NCI-H526 (cell line): Measurements from ENCODE around the gene SERGEF.

Experiments used
- DNase-seq, 2 experiments: peaks; one replicate each; lab custom pipeline; 2025; lab: John Stamatoyannopoulos, UW

SERGEF gene

DNA sequence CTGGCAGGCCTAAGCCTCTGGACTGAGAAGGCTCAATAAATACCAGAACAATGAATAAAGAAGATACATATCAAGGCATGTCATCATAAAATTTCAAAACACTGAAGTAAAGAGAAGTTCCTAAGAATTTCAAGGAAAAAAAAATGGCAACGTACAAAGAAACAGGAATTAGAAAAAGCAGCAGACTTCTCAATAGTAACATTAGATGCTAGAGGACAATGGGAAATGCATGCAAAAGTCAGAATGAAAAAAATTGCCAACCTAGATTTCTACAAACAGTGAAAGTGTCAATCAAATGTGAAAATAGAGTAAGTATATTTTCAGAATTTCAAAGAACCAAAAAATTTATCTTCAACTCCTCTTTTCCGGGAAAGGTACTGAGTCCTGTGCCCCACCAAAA lies 153.3 kb downstream of the SERGEF start:
- no peak for DNase-seq

DNA sequence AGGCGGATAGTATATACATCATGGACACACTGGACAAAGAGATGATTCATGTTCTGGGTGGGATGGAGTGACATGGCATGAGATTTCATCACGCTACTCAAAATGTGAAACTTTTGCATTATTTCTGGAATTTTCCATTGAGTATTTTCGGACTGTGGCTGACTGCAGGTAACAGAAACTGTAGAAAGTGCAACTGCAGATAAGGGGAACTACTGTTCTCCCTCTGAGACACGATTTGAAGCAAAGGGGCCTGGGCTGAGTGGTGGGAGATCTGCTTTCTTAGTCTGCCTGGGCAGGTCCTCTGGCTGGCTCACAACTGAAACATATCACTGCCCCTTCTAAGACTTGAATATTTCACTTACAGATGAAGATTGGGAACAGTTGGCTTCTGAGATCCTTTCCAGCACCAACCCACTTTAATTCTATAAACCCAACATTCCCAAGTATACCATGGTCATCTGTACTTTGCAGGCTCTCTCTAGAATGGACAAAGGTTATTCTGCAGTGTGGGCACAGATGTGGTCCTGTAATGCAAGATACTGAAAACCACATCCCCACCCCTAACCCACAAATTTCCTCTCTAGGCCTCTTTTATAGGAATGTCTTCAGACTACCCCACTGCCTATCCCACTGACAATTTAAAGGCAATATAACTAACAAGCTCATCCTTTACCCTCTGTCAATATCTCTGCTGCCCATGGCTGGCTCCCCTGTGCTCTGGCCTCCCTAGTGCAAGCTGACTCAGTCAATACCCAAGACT lies 157.1 kb downstream of the SERGEF start:
- DNase-seq, result no peak

DNA sequence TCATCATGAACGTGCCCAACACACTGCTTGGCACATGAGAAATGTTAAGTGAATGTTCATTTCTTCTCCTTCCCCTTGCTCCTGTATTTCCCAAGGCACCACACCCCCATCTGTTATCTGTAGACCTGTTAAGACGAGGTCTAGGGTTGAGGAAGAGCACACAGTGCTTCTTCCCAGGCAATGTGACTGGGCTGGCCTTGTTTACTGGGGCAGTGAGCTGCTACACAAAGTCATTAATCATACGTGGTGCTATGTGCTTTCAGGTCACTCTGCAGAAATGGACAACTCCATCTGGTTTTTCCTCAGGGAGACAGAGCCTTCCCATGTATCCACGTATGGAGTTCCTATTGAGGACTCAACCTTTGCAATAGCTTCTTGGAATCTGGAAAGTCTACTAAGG lies 159.6 kb downstream of the SERGEF start:
- DNase-seq, result no peak

DNA sequence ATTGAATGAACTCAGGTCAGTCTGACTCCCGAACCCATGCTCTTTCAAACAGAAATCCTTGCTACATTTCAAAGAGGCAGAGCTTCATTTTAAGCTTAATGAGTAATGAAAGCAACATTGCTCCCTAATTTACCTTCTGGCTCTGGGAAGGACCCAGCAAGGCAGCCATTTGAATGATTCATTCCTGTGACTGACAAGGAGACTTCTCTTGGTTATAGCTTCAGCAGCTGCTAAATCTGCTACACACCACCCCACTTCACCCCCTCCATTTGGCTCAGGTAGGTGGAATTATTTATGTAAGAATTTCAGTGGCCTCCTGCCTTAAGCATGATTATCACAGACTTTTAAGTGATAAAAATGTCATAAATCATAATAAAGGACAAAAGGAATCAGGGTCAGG lies 160.6 kb downstream of the SERGEF start:
- DNase-seq, result no peak

DNA sequence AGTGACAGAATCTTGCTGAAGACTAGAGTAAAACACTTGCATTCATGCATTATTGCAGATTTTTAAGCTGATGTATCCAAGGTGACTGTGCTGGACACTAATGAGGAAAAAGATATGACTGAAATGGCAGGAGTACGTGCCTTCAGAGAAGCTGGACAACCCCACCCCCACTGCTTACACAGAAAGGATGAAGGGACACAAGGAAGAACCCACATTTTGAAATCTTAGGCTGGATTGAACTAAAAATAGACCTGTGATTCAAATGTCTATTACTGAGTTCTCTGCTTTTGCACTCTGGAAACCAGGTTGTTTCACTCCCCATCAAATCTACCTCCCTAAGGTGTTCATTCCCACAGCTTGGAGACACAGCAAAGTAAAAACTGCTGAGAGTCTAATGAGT lies 161.2 kb downstream of the SERGEF start:
- no peak for DNase-seq

DNA sequence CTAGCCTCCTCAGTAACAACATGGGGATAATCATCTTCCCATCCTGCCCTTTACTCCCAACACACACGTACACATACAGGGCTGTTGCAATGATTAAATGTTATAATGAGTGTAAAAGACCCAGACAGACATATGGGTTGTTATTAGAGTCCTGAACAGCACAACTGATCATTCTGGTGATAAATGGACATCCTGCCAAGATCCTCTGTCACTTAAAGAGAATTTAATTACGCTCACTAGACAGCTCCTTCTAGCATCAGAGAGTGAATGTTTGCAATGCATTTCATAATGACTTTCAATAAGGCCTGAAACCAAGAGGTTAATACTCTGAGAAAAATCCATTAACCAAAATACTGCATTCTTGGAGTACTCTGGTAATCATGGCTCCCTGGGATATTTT lies 162.5 kb downstream of the SERGEF start:
- no peak for DNase-seq

DNA sequence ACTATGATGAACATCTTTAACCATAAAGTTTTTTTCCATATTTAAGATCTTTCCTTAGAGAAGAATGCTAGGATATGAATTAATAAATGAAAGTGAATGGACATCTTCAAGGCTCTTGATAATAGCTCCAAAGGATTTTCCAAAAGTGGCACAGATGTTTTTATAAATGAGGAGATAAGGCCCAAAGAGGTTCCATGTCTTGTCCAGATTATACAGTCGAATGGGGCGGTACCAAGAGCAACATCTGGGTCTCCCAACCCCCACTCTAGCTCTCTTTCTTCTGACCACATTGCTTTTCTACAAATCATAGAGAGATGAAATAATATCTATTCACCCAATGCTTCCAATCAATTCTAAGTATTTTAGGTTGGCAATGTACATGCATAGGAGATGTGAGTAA lies 164.1 kb downstream of the SERGEF start:
- no peak for DNase-seq

DNA sequence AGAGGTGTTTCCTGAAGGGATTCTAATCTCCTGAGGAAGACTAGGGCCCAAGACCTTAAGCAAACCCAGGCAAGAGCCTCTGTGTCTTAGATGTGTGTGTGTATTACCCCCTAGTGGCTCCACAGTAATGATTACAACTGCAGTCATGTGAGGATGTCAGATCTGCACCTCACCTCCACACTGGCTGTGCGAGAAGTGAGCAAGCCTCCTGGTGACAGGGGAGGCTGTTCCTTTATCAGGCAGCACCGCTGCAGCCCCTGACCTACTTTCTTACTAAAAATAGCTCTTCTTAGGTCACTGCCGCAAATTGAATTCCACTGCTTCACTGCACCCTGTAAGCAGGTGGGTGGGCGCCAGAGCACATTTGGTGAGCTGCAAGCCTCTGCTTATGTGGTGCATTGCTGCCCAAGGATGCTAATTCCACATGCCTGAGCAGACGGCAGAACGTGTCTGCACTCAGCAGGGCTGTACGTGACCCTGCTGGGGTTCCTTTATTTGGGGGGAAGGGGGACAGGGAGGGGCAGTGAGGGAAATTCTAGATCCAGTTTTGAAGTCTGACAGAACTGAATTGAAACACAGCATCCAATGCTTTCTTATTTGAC lies 165.9 kb downstream of the SERGEF start:
- peak in 1 of 2 experiments; percentile 20 for DNase-seq

DNA sequence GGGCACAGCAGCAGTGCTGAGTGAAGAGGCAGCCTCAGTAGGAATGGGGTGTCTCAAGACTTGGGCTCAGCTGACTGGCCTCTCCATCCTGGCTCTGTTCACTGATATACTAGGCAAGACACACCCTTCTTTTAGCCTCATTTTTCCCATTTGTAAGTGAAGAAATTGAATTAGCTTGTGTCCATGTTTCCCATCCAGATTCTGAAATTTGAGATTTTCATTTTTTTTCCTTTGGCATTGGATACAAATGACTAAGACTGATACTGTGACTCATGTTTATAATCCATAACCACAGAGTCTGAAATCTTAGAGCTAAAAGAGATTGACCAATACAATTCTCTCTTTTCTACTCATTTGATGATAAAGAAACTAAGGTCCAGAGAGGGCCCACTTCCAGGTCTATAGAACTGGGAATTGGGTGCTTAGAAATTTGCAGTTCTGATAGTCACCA lies 167.4 kb downstream of the SERGEF start:
- no peak for DNase-seq

DNA sequence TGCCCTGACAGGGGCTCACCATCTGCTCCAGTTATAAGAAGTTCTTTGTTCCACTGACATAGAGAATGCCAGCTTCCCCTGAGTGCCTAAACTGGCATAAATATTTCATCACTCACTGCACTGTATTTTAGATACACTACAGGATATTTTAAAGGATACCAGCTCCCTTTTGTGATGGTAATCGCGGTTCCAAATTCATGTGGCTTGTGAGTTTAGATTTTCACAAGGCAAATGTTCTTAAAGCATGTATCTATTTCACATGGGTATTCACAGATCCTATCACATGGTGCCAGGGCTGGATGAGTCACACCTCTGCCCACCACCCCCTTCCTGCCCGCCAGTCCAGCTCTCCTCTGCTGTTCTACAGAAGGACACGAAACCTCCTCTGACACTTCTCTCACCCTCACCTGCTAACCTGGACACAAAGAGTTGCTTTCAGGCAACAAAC lies 172.7 kb downstream of the SERGEF start:
- DNase-seq, result no peak

DNA sequence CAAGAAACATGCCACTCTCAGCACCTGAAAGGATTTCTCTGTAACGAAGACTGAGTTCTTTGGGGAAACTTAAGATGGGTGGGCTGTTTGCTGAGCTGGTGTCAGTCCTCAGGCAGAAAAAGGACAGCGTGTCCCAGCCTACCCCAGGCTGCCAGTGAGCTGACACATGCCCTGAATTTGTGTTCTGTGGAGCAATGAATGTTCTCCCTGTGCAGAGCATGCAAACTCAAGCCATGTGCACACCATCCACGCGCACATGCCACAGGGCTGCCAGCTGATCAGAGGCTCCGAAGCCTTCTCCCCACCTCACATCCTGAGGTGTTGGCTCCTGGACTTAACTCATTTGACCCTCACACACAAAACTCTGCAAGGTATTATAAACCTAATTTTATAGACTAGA lies 173.4 kb downstream of the SERGEF start:
- no peak for DNase-seq

DNA sequence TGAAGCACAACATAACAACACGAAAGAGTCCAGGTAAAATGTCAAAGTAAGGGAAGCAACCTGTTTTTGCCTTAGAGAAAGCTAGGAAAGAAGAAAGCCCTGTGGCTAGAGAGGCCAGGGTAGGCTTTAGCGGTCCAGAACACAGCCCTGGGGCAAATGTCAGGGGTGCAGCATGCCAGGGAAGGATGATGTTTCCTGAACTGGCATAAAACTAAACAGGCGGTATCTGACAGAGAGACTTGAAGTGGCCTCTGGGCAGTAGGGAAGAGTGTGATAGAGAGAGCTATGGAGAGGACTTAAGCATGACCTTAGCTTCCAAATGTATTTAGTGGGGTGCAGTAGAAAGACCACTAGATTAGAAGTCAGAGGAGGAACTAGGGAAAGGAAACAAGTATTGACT lies 174.7 kb downstream of the SERGEF start:
- DNase-seq, result no peak

DNA sequence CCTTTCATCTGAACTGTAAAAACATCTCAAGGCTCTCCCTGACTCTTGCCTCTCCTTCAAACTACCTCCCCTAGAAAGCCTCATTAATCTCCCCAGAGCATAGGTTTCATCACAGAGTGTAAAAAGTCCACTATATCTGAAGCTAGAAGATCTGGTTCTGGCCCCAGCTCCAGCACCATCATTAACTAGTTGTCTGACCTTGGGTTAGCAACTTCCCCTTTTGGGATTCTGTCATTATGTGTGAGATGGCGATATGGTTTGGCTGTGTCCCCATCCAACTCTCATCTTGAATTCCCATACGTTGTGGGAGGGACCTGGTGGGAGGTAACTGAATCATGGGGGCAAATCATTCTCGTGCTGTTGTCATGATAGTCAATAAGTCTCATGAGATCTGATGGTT lies 181.0 kb downstream of the SERGEF start:
- no peak for DNase-seq

DNA sequence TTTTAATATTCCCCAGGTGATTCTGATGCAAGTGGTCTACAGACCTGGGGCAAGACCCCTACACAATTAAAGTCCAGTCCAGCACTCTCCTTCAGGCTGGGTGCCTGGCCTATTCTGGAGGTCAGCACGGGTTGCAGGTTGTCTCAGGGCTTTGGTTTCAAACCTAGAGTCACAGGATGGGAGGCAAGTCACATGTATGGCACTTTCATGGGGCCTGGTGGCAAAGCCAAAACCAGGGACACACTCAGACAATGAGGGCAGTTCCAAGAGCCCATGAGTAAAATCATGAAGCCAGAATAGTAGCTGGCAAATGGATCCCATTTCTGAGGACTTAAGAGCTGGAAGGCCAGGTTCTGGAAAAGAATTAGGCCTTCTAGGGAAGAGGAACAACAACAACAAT lies 181.6 kb downstream of the SERGEF start:
- no peak for DNase-seq

DNA sequence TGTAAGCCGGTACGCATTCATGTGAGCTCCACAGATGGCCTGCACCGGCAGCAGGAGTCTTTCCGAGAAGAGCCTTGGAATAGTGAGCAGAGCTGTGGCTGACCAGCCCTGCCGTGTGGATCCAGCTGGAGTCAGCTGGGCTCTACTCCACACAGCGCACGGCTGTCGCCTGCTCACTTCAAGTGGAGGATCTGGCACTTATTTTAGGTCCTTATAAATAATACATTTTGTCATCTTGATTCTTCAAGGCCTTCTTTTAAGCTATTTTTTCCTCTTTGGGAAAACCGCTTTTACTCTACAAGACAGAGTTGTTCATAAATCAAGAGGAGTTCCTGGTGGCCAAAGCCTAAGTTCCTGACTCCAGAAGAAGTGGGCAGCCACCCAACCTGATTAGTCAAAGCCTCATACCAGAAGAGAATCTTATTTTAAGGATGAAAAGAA lies 184.5 kb downstream of the SERGEF start:
- DNase-seq, result no peak

DNA sequence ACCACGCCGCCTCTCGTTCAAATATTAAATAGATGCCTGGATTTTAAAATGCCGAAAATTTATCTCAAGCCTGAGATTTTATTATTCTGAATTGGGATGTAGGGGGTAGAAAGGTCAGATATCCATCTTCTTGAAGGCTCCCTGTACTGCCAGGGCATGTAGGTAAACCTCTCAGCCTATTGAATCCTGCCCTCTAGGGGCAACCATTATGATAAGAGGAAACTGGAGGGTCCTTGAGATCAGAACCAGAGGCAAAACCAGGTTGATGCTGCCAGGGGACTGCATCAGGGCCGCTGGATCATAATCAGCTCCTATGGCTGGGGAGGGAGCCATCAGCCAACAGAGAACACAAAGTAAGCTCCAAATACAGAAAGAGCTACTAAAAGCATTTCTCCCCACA lies 185.8 kb downstream of the SERGEF start:
- peak; percentile 4 to 38 for DNase-seq

DNA sequence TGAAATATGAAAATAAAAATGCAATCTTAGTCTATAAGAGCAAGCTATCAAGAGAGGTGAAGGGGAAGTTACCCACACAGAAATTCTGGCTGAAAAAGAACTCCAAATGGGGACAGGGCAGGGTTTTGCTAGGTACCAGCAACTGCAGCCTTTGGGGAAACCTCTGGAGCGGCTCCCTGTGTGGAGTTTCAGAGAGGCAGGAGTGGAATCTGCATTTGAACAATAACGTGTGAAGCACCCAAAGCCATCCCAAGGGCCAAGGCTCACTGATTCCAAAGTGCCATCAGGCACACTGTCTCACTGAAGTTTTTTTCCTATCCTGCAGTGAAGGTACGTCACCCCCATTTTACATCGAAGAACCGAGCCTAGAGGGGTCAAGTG lies 190.5 kb downstream of the SERGEF start:
- DNase-seq, result no peak

DNA sequence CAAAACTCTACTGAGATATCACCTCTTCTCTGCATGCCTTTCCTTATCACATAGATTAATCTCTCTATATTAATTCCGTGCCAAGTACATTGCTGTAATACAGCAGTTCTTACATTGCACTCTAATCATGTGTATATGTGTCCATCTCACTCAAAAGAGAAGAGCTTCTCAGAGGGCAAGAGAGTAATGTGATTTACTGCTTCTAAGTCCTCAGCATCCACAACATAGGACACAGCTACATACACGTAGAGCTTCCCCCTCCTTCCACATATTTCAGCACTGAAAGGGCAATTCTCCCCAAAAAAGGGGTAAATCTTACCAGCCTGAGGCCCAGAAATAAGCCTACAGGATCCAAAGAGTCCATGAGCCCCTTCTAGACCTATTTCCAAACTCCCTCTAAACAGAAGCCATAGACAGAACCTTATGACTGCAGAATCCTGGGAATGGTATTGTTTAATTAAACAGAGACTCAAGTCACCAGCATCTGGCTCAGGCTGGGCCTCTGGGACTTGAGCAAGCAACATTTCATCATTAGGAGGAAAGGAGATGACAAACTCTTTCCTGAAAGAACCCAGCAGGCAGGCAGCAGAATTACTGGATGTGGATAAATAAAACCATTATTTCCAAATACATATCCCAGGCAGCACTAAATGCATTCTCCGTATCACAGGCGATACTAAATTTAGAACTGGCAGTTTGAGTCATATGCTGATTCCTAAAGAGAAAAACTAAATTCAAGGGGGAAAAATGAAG lies 191.0 kb downstream of the SERGEF start:
- DNase-seq, result no peak

DNA sequence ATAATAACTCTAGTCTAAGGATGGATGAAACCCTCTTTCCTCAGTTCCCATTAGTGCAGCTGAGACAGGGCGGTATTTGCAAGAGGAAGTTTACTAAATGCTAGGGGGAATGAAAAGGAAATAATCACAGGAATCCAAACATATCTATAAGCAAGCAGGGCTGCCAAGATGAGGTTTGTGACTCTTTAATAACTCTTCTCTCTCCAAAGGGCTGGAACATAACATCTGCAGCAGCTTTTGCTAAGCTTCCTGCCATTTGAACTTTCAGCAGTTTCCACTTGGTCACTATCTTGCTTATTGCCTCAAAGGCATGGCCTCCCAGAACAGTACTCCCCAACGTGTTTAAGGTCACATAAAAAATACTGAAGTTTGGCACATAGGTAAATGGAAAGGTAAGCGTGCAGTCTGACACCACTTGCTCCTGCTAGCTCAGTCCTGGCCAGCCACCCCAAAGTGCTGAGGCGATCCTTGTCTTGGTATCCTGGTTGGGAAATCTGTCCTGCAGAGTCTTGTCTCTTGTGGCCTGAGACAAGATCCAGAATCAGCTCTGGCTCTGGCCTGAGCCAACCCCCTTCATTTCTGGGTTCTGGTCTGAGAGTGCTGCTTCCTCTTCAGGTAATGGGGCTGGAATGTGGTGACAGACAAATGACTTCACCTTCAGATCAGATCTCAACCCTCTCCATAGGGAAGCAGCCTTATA lies 196.5 kb downstream of the SERGEF start:
- no peak for DNase-seq

DNA sequence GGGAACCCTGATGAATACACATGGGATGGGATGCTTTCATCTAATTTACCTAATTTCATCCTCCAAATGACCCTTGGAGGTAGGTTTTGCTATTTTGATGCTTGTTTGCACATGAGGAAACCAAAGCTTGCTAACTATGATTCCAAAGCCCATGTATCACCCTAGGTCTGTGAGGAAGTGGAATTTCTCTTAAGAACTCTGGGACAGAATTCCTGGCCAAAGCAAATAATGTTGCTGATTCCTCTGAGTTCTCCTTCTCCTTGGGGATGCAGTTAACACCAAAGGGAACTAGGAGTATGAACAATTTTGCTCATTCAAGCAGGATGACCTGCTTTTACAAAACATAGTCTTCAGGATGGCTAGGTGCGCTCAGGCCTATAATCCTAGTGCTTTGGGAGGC lies 198.3 kb downstream of the SERGEF start:
- DNase-seq, result no peak

DNA sequence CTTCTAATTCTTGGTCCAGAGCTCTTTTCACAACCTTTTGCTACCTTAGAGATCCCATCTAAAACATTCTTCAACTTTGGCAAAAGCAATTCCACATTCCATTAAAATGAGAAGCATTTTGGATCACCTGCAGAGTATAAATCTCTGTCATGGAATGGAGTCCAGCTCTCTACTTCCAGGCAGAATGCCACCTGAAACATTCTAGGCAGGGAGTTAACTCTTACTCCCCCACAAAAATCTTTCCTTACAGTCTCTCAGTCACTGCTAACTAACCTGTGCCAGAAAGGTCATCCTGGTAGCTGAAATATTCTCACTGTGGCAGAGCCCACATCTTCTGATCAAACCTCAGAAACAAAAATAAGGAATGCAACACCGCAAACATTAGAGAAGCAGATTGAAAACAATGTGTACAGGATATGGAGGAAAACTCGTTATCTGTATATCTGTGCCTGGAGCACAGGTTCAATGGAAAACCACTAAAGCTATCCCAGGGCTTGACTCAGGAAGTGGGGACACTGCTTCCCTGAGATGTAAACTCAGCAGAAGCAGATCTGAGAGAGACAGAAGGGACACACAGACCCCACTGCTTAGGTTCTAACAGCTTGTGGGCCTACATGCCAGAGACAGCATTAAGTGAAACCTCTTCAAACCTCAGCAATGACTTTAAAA lies 199.3 kb downstream of the SERGEF start:
- DNase-seq, result no peak

DNA sequence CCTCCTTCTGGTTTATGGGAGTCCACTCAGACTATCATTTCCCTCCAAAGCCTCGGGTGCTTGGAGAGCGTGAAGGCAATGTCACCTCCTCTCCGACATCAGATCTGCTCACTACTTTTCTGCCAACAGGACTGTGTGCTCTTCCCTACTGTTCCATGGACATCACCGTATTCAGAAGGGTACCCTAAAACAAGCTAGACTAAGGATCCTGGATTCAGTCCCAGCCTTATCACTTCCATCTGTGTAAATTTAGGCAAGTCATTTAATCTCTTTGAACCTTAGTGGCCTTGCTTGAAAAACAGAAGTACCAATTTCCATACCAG lies 200.0 kb downstream of the SERGEF start:
- DNase-seq, result no peak
